HepG2 (cell line): Measurements from ENCODE around the gene NCMAP. TPM values are rescaled to one million over a fixed set of nuclear protein-coding genes. Genes with fewer than 3 reads are reported as not detected.

Experiments
- CCAR2 ChIP-seq: fragments of 200-400 bp; formaldehyde crosslinking; optimal IDR thresholded peaks from 2 replicates; pipeline ENCODE3; 2018; ENCODE audit warnings: low read depth, mild to moderate bottlenecking, low read length, moderate library complexity
- CREBL2 ChIP-seq: sonication (generic); formaldehyde crosslinking; IDR thresholded peaks from 2 replicates; pipeline ENCODE4 v1.8.1; 2023; ENCODE audit warnings: missing genetic modification reagents, mild to moderate bottlenecking, borderline replicate concordance
- HIC2 ChIP-seq: sonication (generic); formaldehyde crosslinking; IDR thresholded peaks from 2 replicates; pipeline ENCODE4 v1.9.0; 2022; ENCODE audit warnings: low read depth, missing genetic modification reagents
- KDM3A ChIP-seq: IDR thresholded peaks from 2 replicates; pipeline ENCODE4 v1.6.1; 2018; ENCODE audit warnings: low read depth, missing compliant biosample characterization
- MAFF ChIP-seq: IDR thresholded peaks from 2 replicates; pipeline ENCODE4 v1.6.1; 2011; ENCODE audit warnings: low read depth, low read length, improper control_type of control experiment
- MIER2 ChIP-seq: IDR thresholded peaks from 2 replicates; pipeline ENCODE4 v1.6.1; 2016; ENCODE audit warnings: missing biosample characterization, missing genetic modification reagents
- MTF2 ChIP-seq: sonication (generic); formaldehyde crosslinking; IDR thresholded peaks from 2 replicates; pipeline ENCODE4 v1.5.0; 2020; ENCODE audit warnings: missing genetic modification reagents, borderline replicate concordance
- NCOA1 ChIP-seq: sonication (generic); formaldehyde crosslinking; IDR thresholded peaks from 2 replicates; pipeline ENCODE4 v1.9.0; 2021; ENCODE audit warnings: missing genetic modification reagents
- NCOA2 ChIP-seq: sonication (generic); formaldehyde crosslinking; IDR thresholded peaks from 2 replicates; pipeline ENCODE4 v1.8.0; 2022; ENCODE audit warnings: inconsistent platforms
- NRL ChIP-seq: sonication (generic); formaldehyde crosslinking; IDR thresholded peaks from 2 replicates; pipeline ENCODE4 v1.5.0; 2020; ENCODE audit warnings: missing genetic modification reagents, mild to moderate bottlenecking, moderate library complexity, borderline replicate concordance
- SOX6 ChIP-seq, 2 experiments: fragments of 450-650 bp in 1 of 2; sonication (generic) in 1 of 2; formaldehyde crosslinking in 1 of 2; IDR thresholded peaks; 2 replicates each; pipeline versions ENCODE4 v1.4.0 to v1.6.1; 2017 to 2020; ENCODE audit warnings: antibody characterized with exemption in 1 of 2, mild to moderate bottlenecking in 1 of 2, missing genetic modification reagents in 1 of 2
- TBP ChIP-seq: sonication (generic); formaldehyde crosslinking; IDR thresholded peaks from 2 replicates; pipeline ENCODE4 v1.5.0; 2020; ENCODE audit warnings: missing genetic modification reagents
- TFAP4 ChIP-seq: sonication (generic); IDR thresholded peaks from 2 replicates; pipeline ENCODE4 v1.6.1; 2016; ENCODE audit warnings: low read depth, borderline replicate concordance
- TRAFD1 ChIP-seq: sonication (generic); formaldehyde crosslinking; IDR thresholded peaks from 2 replicates; pipeline ENCODE4 v1.5.1; 2020; ENCODE audit warnings: missing genetic modification reagents, mild to moderate bottlenecking, borderline replicate concordance
- ZBTB7A ChIP-seq: sonication (generic); formaldehyde crosslinking; IDR thresholded peaks from 2 replicates; pipeline ENCODE4 v1.8.0; 2022; ENCODE audit warnings: mild to moderate bottlenecking, missing genetic modification reagents
- ZHX2 ChIP-seq, 2 experiments: sonication (generic) in 1 of 2; formaldehyde crosslinking in 1 of 2; IDR thresholded peaks; 2 replicates each; pipeline versions ENCODE4 v1.6.1 to v1.9.0; 2014 to 2022; ENCODE audit warnings: antibody characterized with exemption in 1 of 2, borderline replicate concordance in 1 of 2, inconsistent platforms in 1 of 2, low read depth in 1 of 2, missing genetic modification reagents in 1 of 2
- ZNF660 ChIP-seq: sonication (generic); formaldehyde crosslinking; IDR thresholded peaks from 2 replicates; pipeline ENCODE4 v1.5.1; 2020; ENCODE audit warnings: mild to moderate bottlenecking, low read depth, missing genetic modification reagents, borderline replicate concordance
- ZNF747 ChIP-seq: sonication (generic); formaldehyde crosslinking; IDR thresholded peaks from 2 replicates; pipeline ENCODE4 v1.8.1; 2023; ENCODE audit warnings: missing genetic modification reagents, mild to moderate bottlenecking, borderline replicate concordance
- ZNF816 ChIP-seq: sonication (generic); formaldehyde crosslinking; IDR thresholded peaks from 2 replicates; pipeline ENCODE4 v1.8.0; 2022; ENCODE audit warnings: missing genetic modification reagents, mild to moderate bottlenecking, borderline replicate concordance
- ZSCAN22 ChIP-seq: sonication (generic); formaldehyde crosslinking; IDR thresholded peaks from 2 replicates; pipeline ENCODE4 v1.4.0; 2020; ENCODE audit warnings: mild to moderate bottlenecking, missing genetic modification reagents
- polyA plus RNA-seq, 8 experiments: library from polyadenylated mRNA; depleted of rRNA in 3 of 8; stranded (reverse) in 7 of 8; unstranded in 1 of 8; fragments of >200 nt; fragmentation: Illumina TruSeq in 4 of 8; extraction: Trizol in 4 of 8; gene quantifications; 2 replicates each; pipeline versions ENCODE4 v1.2.1 to v1.2.3, GENCODE V29; 2011 to 2016; ENCODE audit warnings: low read depth in 4 of 8, missing spikeins in 1 of 8, mixed read lengths in 1 of 8; ENCODE audit not compliant: insufficient read depth in 1 of 8
- total RNA-seq, 5 experiments: library from RNA; depleted of rRNA; stranded (reverse); fragments of >200 nt; fragmentation: Illumina TruSeq; extraction: Trizol; gene quantifications; 2 replicates each; pipeline ENCODE4 v1.2.3, GENCODE V29; 2016; ENCODE audit warnings: low read depth in 1 of 5

NCMAP gene
- total and polyA plus RNA-seq, 2 of the 13 experiments (the other 11 are each of a cell fraction or from before 2014, with no cell fraction given) = 2.7 to 20.0 TPM

GRCh38 chr1:24586119-24586518, 30.2 kb downstream of the NCMAP start (continued):
- TF ChIP-seq ZHX2 (IDR thresholded peaks at IDR 0.05; ENCODE audit: low read depth) (no peak), ZHX2 (CRISPR knock-in tag; IDR thresholded peaks at IDR 0.05; ENCODE audit: borderline replicate concordance) (no peak), ZSCAN22 (no peak), HIC2 (no peak), ZNF660 (no peak), CCAR2 (no peak), TRAFD1 (no peak), TBP (CRISPR knock-in tag) (no peak), NRL (CRISPR knock-in tag) (no peak), CREBL2 (CRISPR knock-in tag) (no peak), NCOA2 (CRISPR knock-in tag) (0 out of 2 replicates have a peak, but pooled peaks have one; percentile 31), MAFF (0 out of 2 replicates have a peak, but pooled peaks have one; percentile 3), MTF2 (CRISPR knock-in tag) (no peak), ZNF747 (CRISPR knock-in tag) (no peak), ZBTB7A (no peak), ZNF816 (CRISPR knock-in tag) (no peak), KDM3A (CRISPR knock-in tag) (no peak), SOX6 (IDR thresholded peaks at IDR 0.05) (no peak), SOX6 (CRISPR knock-in tag; IDR thresholded peaks at IDR 0.05) (peak; percentile 42), MIER2 (no peak), TFAP4 (no peak), NCOA1 (no peak)
